H1 (cell line): Measurements from ENCODE around the gene PDGFRA. TPM values are rescaled to one million over a fixed set of nuclear protein-coding genes. Genes with fewer than 3 reads are reported as not detected.

Source experiments
- PHF8 ChIP-seq: fragments of 200-600 bp; sonication (generic); conservative IDR thresholded peaks from 2 replicates; pipeline ENCODE4 v1.7.1; 2012; ENCODE audit warnings: low read depth, mild to moderate bottlenecking, inconsistent platforms, low read length, moderate library complexity
- POLR2AphosphoS5 ChIP-seq: IDR thresholded peaks from 2 replicates; pipeline ENCODE4 v1.6.1; 2011; ENCODE audit warnings: low read depth, low read length
- RAD21 ChIP-seq, 2 experiments: IDR thresholded peaks in 1 of 2; conservative IDR thresholded peaks in 1 of 2; 2 replicates each; pipeline ENCODE4 v1.6.1; 2011; ENCODE audit warnings: low read depth in 2 of 2, low read length in 2 of 2, improper control_type of control experiment in 1 of 2, inconsistent platforms in 1 of 2, mild to moderate bottlenecking in 1 of 2, moderate library complexity in 1 of 2
- RBBP5 ChIP-seq: IDR thresholded peaks from 2 replicates; pipeline ENCODE4 v1.7.1; 2012; ENCODE audit warnings: low read depth, mild to moderate bottlenecking, inconsistent platforms, low read length, moderate library complexity, borderline replicate concordance
- polyA plus RNA-seq, 7 experiments: library from polyadenylated mRNA; depleted of rRNA in 3 of 7; stranded (reverse) in 5 of 7; unstranded in 2 of 7; fragments of >200 nt in 5 of 7; fragments of 200-250 nt in 2 of 7; gene quantifications; 1 replicate in 5 of 7; 2 replicates in 1 of 7; 4 replicates in 1 of 7; pipeline versions ENCODE4 v1.2.1 to v1.2.3, GENCODE V29; 2011 to 2013; ENCODE audit warnings: missing spikeins in 2 of 7, mixed read lengths in 2 of 7
- total RNA-seq: library from RNA; stranded (reverse); fragmentation: NEBNext Ultra II Directional; extraction: Animal tissue kit (Norgen Biotek cat#: 25700); gene quantifications from 2 replicates; pipeline ENCODE4 v1.2.1, GENCODE V29; 2021

PDGFRA gene
- total and polyA plus RNA-seq, 2 of the 8 experiments (the other 6 are each of a cell fraction or from before 2014, with no cell fraction given): 1.4 to 3.4 TPM

DNA sequence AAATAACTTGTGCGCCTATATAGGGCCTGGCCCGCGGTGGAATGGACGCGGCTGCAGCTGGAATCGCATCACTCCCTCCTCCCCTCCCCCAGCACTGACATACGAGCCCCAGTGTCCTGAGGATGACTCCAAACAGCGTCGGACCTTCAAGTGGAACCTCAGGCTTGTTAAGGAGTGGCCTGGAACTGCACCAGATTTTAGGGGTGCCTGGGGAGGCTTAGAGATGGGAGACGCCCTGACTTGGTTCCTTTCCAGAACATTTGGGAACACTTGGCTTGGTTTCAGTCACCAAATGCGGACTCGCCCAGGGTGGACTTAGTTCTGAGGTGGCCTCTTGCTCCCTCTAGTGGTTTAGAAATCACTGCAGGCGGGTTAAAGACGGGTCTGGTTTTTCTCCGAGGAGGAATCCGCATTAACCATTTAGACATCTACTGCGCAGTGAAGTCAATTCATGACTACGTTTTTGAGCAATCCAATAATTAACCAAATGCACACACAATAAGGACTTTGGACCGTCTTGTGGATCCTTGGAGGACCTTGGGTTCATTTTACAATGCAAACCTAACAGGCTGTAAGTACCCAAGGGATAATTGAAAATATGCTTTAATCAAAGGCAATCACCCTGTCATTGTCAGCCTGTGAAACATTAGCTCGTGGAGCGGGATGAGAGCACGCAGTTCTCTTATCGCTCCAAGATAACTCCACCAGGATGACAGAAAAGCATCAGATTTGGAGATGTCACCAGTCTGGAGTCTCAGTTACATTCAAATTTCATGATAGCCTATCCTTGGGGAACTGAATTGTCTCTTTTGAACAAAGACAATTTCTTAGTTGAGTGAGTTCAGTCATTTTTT is 11.2 kb upstream of the PDGFRA start (continued):
- TF ChIP-seq RAD21 (IDR thresholded peaks at IDR 0.05 in 1 of 2, conservative IDR thresholded peaks at IDR 0.05 in 1 of 2; ENCODE audit: low read depth in 2 of 2, low read length in 2 of 2): peak; percentile 90 to 93
- no peak for TF ChIP-seq POLR2AphosphoS5
- peak; percentile 52; the same call in 1 of the 2 replicates for TF ChIP-seq RBBP5
- no peak for TF ChIP-seq PHF8
